Astrocyte (in vitro differentiated cells and primary cell): Measurements from ENCODE around the gene FGGY. TPM values are rescaled to one million over a fixed set of nuclear protein-coding genes. Genes with fewer than 3 reads are reported as not detected.
A peak's percentile ranks its signal among the peaks of the same experiment; 100 is the strongest.
"Not testable (repeated sequence)": the region's sequence is repeated elsewhere in the genome, so short reads cannot be mapped to it uniquely, and the experiment has no call there.

Experiments used
- DNase-seq: peaks from one replicate; pipeline ENCODE4 v3.0.0-alpha.2; 2010; ENCODE audit warnings: low read depth
- FAIRE-seq: peaks from 2 replicates; lab custom pipeline; 2011; peaks lifted over from hg19 to GRCh38; lab: Jason Lieb, UNC
- H2AFZ ChIP-seq: 2 replicates; pipeline ENCODE4 v1.6.0; 2012; ENCODE audit warnings: low read depth, low read length, inconsistent platforms
- H3K27ac ChIP-seq: 2 replicates; pipeline ENCODE4 v1.5.1; 2011; ENCODE audit warnings: low read depth, low read length, inconsistent platforms
- H3K27me3 ChIP-seq: 2 replicates; pipeline ENCODE4 v1.6.0; 2011; ENCODE audit warnings: low read length, inconsistent platforms; ENCODE audit not compliant: insufficient read depth
- H3K36me3 ChIP-seq: 2 replicates; pipeline ENCODE4 v1.5.1; 2011; ENCODE audit warnings: low read length, inconsistent platforms; ENCODE audit not compliant: insufficient read depth
- H3K4me1 ChIP-seq: 2 replicates; pipeline ENCODE4 v1.5.1; 2011; ENCODE audit warnings: low read length, inconsistent platforms; ENCODE audit not compliant: insufficient read depth
- H3K4me2 ChIP-seq: 2 replicates; pipeline ENCODE4 v1.6.0; 2012; ENCODE audit warnings: low read length, inconsistent platforms
- H3K4me3 ChIP-seq: 2 replicates; pipeline ENCODE4 v1.5.1; 2011; ENCODE audit warnings: low read depth, mild to moderate bottlenecking, low read length, inconsistent platforms; ENCODE audit not compliant: insufficient read depth
- H3K79me2 ChIP-seq: 2 replicates; pipeline ENCODE4 v1.6.0; 2012; ENCODE audit warnings: mild to moderate bottlenecking, low read length, inconsistent platforms; ENCODE audit not compliant: insufficient read depth
- H3K9ac ChIP-seq: 2 replicates; pipeline ENCODE4 v1.6.0; 2012; ENCODE audit warnings: mild to moderate bottlenecking, low read length, inconsistent platforms
- H3K9me3 ChIP-seq: 2 replicates; pipeline ENCODE4 v1.5.1; 2012; ENCODE audit warnings: low read depth, mild to moderate bottlenecking, low read length, inconsistent platforms; ENCODE audit not compliant: insufficient read depth
- H4K20me1 ChIP-seq: 2 replicates; pipeline ENCODE4 v1.6.0; 2012; ENCODE audit warnings: low read length, inconsistent platforms; ENCODE audit not compliant: insufficient read depth
- H3K27ac Mint-ChIP-seq: one replicate; pipeline ENCODE4 v1.8.0; 2021; ENCODE audit warnings: mild to moderate bottlenecking, mixed read lengths; ENCODE audit not compliant: unreplicated experiment
- H3K27me3 Mint-ChIP-seq: one replicate; pipeline ENCODE4 v1.8.0; 2021; ENCODE audit warnings: low read depth, mixed read lengths; ENCODE audit not compliant: unreplicated experiment
- H3K36me3 Mint-ChIP-seq: one replicate; pipeline ENCODE4 v1.8.0; 2021; ENCODE audit warnings: low read depth, mixed read lengths; ENCODE audit not compliant: unreplicated experiment
- H3K4me1 Mint-ChIP-seq: one replicate; pipeline ENCODE4 v1.8.0; 2021; ENCODE audit warnings: low read depth, mixed read lengths; ENCODE audit not compliant: unreplicated experiment
- H3K4me3 Mint-ChIP-seq: one replicate; pipeline ENCODE4 v1.8.0; 2021; ENCODE audit warnings: mild to moderate bottlenecking, moderate library complexity, mixed read lengths; ENCODE audit not compliant: unreplicated experiment
- H3K9me3 Mint-ChIP-seq: one replicate; pipeline ENCODE4 v1.8.0; 2021; ENCODE audit warnings: mild to moderate bottlenecking, mixed read lengths; ENCODE audit not compliant: unreplicated experiment
- EZH2 ChIP-seq: IDR thresholded peaks from 2 replicates; pipeline ENCODE4 v1.6.1; 2012; ENCODE audit warnings: mild to moderate bottlenecking, low read length, inconsistent platforms; ENCODE audit not compliant: insufficient read depth
- total RNA-seq: library from RNA; stranded (reverse); gene quantifications from 2 replicates; pipeline ENCODE4 v1.2.1, GENCODE V29; 2021
- TF ChIP-seq, protein P1 (sequence below): IDR thresholded peaks from 2 replicates; pipeline ENCODE4 v1.5.1; 2011; ENCODE audit warnings: low read depth, mild to moderate bottlenecking, inconsistent platforms, low read length, moderate library complexity; ENCODE audit not compliant: insufficient read depth

Gene FGGY
- total RNA-seq, 1 donor from 2014 or later, result 6.8 TPM

GRCh38 chr1:59353453-59353852 lies 56.6 kb downstream of the FGGY start:
- H3K36me3 Mint-ChIP-seq, result no peaks in the 10 kb centered on the region
- H3K4me3 Mint-ChIP-seq, result no peak overlapping the region
- no peak overlapping the region for H3K4me3 ChIP-seq
- H3K4me2 ChIP-seq, result no peak overlapping the region
- FAIRE-seq (no peak), DNase-seq (no peak)
- no peaks in the 10 kb centered on the region for H4K20me1 ChIP-seq
- H3K4me1 Mint-ChIP-seq, result peaks cover 14% of the 10 kb centered on the region
- H3K36me3 ChIP-seq, result no peaks in the 10 kb centered on the region
- no peaks in the 10 kb centered on the region for H3K9me3 Mint-ChIP-seq
- H3K79me2 ChIP-seq, result no peaks in the 10 kb centered on the region
- no peaks in the 10 kb centered on the region for H3K27me3 ChIP-seq
- H3K9ac ChIP-seq, result no peak overlapping the region
- H3K27ac ChIP-seq, result no peak overlapping the region
- no peaks in the 10 kb centered on the region for H3K9me3 ChIP-seq
- H3K4me1 ChIP-seq, result no peaks in the 10 kb centered on the region
- no peak overlapping the region for H2AFZ ChIP-seq
- no peaks in the 10 kb centered on the region for H3K27me3 Mint-ChIP-seq
- no peak overlapping the region for H3K27ac Mint-ChIP-seq
- no peak for TF ChIP-seq EZH2
- TF ChIP-seq, protein P1, sequence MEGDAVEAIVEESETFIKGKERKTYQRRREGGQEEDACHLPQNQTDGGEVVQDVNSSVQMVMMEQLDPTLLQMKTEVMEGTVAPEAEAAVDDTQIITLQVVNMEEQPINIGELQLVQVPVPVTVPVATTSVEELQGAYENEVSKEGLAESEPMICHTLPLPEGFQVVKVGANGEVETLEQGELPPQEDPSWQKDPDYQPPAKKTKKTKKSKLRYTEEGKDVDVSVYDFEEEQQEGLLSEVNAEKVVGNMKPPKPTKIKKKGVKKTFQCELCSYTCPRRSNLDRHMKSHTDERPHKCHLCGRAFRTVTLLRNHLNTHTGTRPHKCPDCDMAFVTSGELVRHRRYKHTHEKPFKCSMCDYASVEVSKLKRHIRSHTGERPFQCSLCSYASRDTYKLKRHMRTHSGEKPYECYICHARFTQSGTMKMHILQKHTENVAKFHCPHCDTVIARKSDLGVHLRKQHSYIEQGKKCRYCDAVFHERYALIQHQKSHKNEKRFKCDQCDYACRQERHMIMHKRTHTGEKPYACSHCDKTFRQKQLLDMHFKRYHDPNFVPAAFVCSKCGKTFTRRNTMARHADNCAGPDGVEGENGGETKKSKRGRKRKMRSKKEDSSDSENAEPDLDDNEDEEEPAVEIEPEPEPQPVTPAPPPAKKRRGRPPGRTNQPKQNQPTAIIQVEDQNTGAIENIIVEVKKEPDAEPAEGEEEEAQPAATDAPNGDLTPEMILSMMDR, result no peak

GRCh38 chr1:59354239-59354638 lies 57.3 kb downstream of the FGGY start:
- H3K4me3 ChIP-seq, H3K79me2 ChIP-seq, H3K4me1 ChIP-seq, H3K9me3 Mint-ChIP-seq, H3K36me3 ChIP-seq, H3K4me2 ChIP-seq, H3K27ac ChIP-seq, H4K20me1 ChIP-seq, FAIRE-seq, H2AFZ ChIP-seq, H3K9ac ChIP-seq, H3K36me3 Mint-ChIP-seq, H3K27me3 ChIP-seq, H3K4me3 Mint-ChIP-seq, H3K27ac Mint-ChIP-seq, DNase-seq, H3K27me3 Mint-ChIP-seq, H3K9me3 ChIP-seq: not testable (repeated sequence)
- H3K4me1 Mint-ChIP-seq, result peaks cover 14% of the 10 kb centered on the region

DNA sequence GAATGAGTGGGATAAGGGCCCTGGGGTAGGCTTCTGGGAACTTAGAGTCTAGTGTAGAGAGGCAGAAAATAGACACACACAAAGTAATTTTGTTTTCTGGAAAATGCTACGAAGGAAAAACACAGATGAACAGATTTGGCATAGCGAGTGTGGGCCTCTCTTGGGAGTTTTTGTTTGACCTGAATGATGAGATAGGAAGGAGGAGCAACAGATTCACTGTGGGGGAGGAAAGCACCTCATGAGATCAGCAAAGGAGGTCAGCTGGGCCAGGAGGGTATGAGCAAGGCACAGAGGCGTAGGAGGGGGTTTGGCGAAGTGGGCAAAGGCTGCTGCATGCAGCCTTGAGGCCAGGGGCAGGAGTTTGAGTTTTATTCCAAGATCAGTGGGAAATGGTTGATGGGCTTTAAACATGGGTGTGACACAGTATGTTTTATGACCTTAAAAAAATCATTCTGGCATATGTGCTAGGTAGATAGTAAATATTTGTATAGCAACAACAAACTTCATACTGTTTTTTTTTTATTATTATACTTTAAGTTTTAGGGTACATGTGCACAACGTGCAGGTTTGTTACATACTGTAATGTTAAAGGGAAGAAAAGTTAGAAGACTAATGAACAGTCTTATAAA lies 57.9 kb downstream of the FGGY start:
- Histone ChIP-seq H3K36me3 (no peaks in the 10 kb centered on the region), H3K27ac (no peak overlapping the region)

More for the DNA sequence above, 57.9 kb downstream of the FGGY start:
- no peak for DNase-seq
- Histone ChIP-seq H3K4me3 (no peak overlapping the region), H3K9ac (no peak overlapping the region), H3K9me3 (no peaks in the 10 kb centered on the region), H3K27me3 (no peaks in the 10 kb centered on the region), H3K4me1 (peaks cover 6% of the 10 kb centered on the region), H3K79me2 (no peaks in the 10 kb centered on the region), H2AFZ (no peak overlapping the region), H4K20me1 (no peaks in the 10 kb centered on the region), H3K4me2 (no peak overlapping the region)
- Mint-ChIP-seq H3K9me3 (no peaks in the 10 kb centered on the region), H3K27ac (no peak overlapping the region), H3K4me1 (peaks cover 19% of the 10 kb centered on the region), H3K36me3 (no peaks in the 10 kb centered on the region), H3K4me3 (no peak overlapping the region), H3K27me3 (no peaks in the 10 kb centered on the region)
- no peak for TF ChIP-seq EZH2
- TF ChIP-seq, protein P1, result no peak
- FAIRE-seq, result peak; percentile 26
